Mucosa of stomach (tissue), 1 donor: ENCODE results near the gene TTLL11.

Source experiments
- H3K27me3 ChIP-seq: one replicate; pipeline ENCODE4 v1.7.0; 2013; ENCODE audit warnings: mild to moderate bottlenecking, low read length; ENCODE audit not compliant: control insufficient read depth, insufficient read depth
- H3K36me3 ChIP-seq: one replicate; pipeline ENCODE4 v1.7.0; 2013; ENCODE audit warnings: low read length; ENCODE audit not compliant: control insufficient read depth, insufficient read depth
- H3K4me1 ChIP-seq: one replicate; pipeline ENCODE4 v1.7.0; 2013; ENCODE audit warnings: mild to moderate bottlenecking, low read length; ENCODE audit not compliant: control insufficient read depth, insufficient read depth
- H3K4me3 ChIP-seq: one replicate; pipeline ENCODE4 v1.7.0; 2013; ENCODE audit warnings: low read length
- H3K9ac ChIP-seq: one replicate; pipeline ENCODE4 v1.7.0; 2013; ENCODE audit warnings: mild to moderate bottlenecking, low read length, moderate library complexity
- H3K9me3 ChIP-seq: one replicate; pipeline ENCODE4 v1.7.0; 2013; ENCODE audit warnings: mild to moderate bottlenecking, low read length, moderate library complexity; ENCODE audit not compliant: control insufficient read depth
- donor health status: Pancreatic carcinoma.

The TTLL11 gene

DNA sequence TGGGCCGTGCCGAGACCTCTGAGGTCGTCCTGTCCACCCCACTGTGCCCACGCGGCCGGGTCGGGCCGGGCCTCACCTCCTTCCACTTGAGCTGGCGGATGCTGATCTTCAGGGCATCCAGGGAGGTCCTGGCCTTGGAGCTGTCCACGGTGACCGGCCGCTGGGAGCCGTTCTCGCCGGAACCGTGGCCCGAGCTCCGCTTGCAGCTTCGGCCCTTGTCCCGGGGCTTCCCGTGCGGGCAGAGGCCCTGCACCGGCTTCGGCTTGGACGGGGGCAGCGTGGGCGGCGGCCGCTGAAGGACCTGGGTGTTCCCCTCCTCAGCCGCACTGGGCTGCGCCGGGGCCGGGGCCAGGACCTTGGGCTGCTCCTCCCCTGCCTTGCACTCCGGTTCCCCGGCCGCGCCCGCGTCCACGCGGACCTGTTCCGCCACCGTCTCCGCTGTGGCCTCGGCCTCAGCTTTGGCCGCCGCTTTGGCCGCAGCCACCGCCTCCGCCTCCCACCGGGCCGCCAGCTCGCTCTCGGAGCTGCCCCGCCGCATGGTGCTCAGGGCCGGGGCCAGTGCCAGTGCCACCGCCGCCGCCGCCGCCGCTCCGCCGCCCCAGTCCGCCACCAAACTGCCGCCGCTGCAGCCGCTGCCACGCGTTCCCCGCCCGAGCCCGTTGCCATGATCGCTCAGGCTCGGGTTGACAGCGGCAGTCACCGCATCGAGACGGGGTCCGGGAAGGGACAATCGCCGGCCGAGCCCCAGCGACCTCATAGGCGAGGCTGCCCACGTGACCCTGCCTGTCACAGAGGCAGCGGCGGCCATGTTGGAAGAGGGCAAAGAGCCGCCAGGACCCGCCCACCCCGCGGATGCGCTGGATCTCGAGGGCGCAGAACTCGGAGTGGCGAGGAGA lies at the start of gene TTLL11:
TSS of gene TTLL11 (minus strand) at position 698 of the 896 bp plus-strand sequence. CDS start at position 538, 160 bp downstream.
- no peaks in the 10 kb centered on the region for H3K9me3 ChIP-seq
- peaks cover 11% of the 10 kb centered on the region for H3K4me1 ChIP-seq
- H3K9ac ChIP-seq = peak within 1 kb of the TSS; percentile 66
- no peaks in the 10 kb centered on the region for H3K36me3 ChIP-seq
- H3K27me3 ChIP-seq = peaks cover 5% of the 10 kb centered on the region
- H3K4me3 ChIP-seq = peak within 1 kb of the TSS; percentile 86

DNA sequence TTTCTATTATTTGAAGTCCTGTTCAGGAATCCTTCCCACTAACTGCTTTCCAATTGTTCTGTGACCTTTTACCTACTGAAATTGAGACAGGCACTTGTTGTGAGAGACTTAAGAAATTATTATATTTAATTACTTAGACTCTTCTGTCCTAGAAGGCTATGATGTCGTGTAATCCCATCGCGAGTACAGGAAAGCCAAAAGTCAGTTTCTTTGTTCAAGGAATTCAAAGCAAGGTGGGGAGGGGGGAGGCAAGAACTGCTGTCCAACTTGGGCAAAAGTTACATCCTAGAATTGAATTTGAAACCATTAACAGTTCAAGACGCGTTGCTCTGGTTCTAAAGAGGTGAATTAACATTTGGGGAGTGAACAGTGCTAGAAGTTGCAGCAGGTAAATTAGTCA lies 48.6 kb upstream of the TTLL11 start:
- H3K4me1 ChIP-seq = no peaks in the 10 kb centered on the region
- H3K4me3 ChIP-seq = no peak overlapping the region
- H3K9ac ChIP-seq = no peak overlapping the region
- H3K27me3 ChIP-seq = no peaks in the 10 kb centered on the region
- peaks cover 5% of the 10 kb centered on the region for H3K36me3 ChIP-seq
- no peaks in the 10 kb centered on the region for H3K9me3 ChIP-seq

- Histone ChIP-seq H3K4me3 (no peak overlapping the region), H3K9ac (no peak overlapping the region), H3K27me3 (no peaks in the 10 kb centered on the region), H3K9me3 (no peaks in the 10 kb centered on the region), H3K4me1 (no peaks in the 10 kb centered on the region), H3K36me3 (peaks cover 5% of the 10 kb centered on the region)
Observed at GRCh38 chr9:122140368-122141193, 47.5 kb upstream of the TTLL11 start.

DNA sequence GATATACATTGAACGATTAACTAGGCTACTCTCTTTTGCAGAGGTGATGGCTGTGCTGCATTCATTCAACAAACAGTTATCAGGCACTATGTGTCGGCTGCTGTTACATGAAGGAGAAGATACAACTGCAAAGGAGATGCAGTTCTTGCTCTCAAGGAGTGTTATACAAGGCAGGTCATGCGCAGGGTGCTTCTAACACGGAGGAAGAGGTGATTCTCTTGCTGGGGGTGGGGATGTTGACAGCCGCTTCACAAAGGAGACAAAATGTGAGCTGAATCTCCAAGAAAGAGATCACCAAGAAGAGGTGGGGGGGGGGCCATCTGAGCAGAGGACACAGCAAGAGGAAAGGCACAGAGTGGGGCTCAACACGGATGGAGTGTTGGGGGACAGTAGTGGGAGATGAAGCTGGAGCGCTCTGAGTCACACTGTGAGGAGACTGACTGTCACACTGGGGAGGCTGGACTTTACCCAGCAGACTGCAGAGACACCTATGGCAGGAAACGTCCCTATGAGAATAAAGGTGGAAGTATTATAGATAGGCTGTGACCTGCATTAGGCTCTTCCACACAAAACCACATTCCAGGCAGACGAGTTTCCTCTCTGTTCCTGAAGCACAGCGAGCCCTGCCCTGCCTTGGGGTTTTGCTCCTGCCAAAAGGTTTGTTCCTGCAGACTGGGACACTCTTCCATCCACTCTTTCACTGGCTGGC lies 45.6 kb upstream of the TTLL11 start:
- H3K4me3 ChIP-seq = no peak overlapping the region
- H3K4me1 ChIP-seq = no peaks in the 10 kb centered on the region
- H3K9me3 ChIP-seq = no peaks in the 10 kb centered on the region
- no peak overlapping the region for H3K9ac ChIP-seq
- H3K36me3 ChIP-seq = peaks cover 5% of the 10 kb centered on the region
- H3K27me3 ChIP-seq = no peaks in the 10 kb centered on the region

- Histone ChIP-seq H3K36me3 (no peaks in the 10 kb centered on the region), H3K9me3 (no peaks in the 10 kb centered on the region), H3K4me1 (no peaks in the 10 kb centered on the region), H3K4me3 (no peak overlapping the region), H3K27me3 (peaks cover 9% of the 10 kb centered on the region), H3K9ac (no peak overlapping the region)
Observed at GRCh38 chr9:122135529-122135859, 42.4 kb upstream of the TTLL11 start.

- Histone ChIP-seq H3K4me3 (no peak overlapping the region), H3K9ac (no peak overlapping the region), H3K36me3 (no peaks in the 10 kb centered on the region), H3K4me1 (no peaks in the 10 kb centered on the region), H3K9me3 (no peaks in the 10 kb centered on the region), H3K27me3 (peaks cover 9% of the 10 kb centered on the region)
Observed at GRCh38 chr9:122134822-122135528, 41.9 kb upstream of the TTLL11 start.

GRCh38 chr9:122133984-122134535 lies 41.0 kb upstream of the TTLL11 start:
- peaks cover 9% of the 10 kb centered on the region for H3K27me3 ChIP-seq
- H3K4me1 ChIP-seq = no peaks in the 10 kb centered on the region
- H3K4me3 ChIP-seq = no peak overlapping the region
- no peaks in the 10 kb centered on the region for H3K9me3 ChIP-seq
- no peak overlapping the region for H3K9ac ChIP-seq
- no peaks in the 10 kb centered on the region for H3K36me3 ChIP-seq

DNA sequence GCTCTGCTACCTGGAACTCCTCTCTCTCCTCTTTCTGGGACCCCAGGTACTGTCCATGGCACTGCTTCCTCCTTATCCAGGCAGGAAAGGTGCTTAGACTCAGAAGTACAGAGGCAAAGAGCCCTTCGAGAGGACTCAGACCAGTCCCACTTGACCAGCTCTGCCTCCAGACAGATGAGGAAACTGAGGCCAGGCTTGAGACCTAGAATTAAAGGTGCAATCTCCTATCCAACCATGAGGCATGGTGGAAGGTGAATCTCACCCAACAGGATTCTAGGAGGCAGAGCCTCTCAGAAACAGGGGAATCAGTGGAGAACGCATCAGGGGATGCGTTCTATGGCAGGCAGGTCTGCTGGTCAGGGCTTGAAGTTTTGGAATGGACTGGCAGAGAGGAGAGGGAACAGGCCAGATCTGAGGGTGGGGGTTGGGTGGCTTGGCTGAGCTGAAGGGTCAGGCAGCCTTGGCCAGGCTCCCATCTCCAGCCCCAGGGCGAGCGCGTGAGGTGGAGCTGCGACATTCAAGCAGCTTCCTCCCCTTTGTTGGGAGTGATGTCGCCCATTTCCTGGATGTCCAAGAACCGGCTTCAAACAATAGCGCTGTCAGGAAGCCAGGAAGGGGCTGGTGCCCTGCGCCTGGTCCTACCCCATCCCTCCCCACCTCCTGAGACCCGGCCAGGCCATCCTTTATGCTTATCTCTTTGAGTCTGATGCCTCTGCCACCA lies 40.3 kb upstream of the TTLL11 start:
- Histone ChIP-seq H3K36me3 (no peaks in the 10 kb centered on the region), H3K4me1 (no peaks in the 10 kb centered on the region)

DNA sequence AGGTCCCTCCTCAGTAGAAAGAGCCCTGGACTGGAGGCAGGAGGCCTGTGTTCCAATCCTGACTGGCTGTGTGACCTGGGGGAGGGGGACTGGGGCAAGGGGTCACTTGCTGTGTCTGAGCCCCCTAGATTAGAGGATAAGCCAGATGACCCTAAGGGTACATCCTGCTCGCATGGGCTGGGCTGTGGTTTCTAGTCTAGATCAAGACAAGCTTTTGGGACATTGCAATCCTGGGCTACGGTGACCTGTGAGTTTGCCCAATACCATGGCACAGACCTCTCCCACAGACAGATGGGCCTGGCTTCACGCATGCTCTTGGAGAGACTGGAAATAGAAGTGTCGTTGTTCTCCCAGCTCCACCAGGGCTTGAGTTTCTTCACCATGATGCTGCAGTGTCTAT lies 39.4 kb upstream of the TTLL11 start:
- Histone ChIP-seq H3K9me3 (no peaks in the 10 kb centered on the region), H3K27me3 (peaks cover 15% of the 10 kb centered on the region), H3K9ac (no peak overlapping the region), H3K4me1 (no peaks in the 10 kb centered on the region), H3K4me3 (no peak overlapping the region), H3K36me3 (no peaks in the 10 kb centered on the region)

More for the DNA sequence above, 40.3 kb upstream of the TTLL11 start:
- H3K9me3 ChIP-seq = no peaks in the 10 kb centered on the region
- H3K9ac ChIP-seq = no peak overlapping the region
- no peak overlapping the region for H3K4me3 ChIP-seq
- H3K27me3 ChIP-seq = peaks cover 9% of the 10 kb centered on the region

- no peaks in the 10 kb centered on the region for H3K9me3 ChIP-seq
- H3K27me3 ChIP-seq = peaks cover 25% of the 10 kb centered on the region
- H3K9ac ChIP-seq = no peak overlapping the region
- no peaks in the 10 kb centered on the region for H3K36me3 ChIP-seq
- H3K4me1 ChIP-seq = peaks cover 2% of the 10 kb centered on the region
- H3K4me3 ChIP-seq = no peak overlapping the region
Observed at GRCh38 chr9:122131401-122132001, 38.4 kb upstream of the TTLL11 start.
